Dermis microvascular lymphatic vessel endothelial cell (primary cell): Measurements from ENCODE around the gene DLG5. TPM values are rescaled to one million over a fixed set of nuclear protein-coding genes. Genes with fewer than 3 reads are reported as not detected.

Source experiments
- DNase-seq, 2 donors: peaks; one replicate each; pipeline versions ENCODE4 v3.0.0 to v3.0.0-alpha.2; 2010; ENCODE audit warnings: low read depth in 2 of 2
- total RNA-seq: library from RNA; depleted of rRNA; stranded (reverse); fragments of >200 nt; gene quantifications from 2 replicates; pipeline ENCODE4 v1.2.1, GENCODE V29; 2014

DLG5 gene
- total RNA-seq, 1 donor from 2014 or later = 5.4 TPM

- peak in 1 of 2 donors; percentile 43 for DNase-seq
Measured at GRCh38 chr10:77944519-77944918, 18.0 kb upstream of the DLG5 start.

- DNase-seq = peak; percentile 60 to 79
Measured at GRCh38 chr10:77943121-77943901, 16.8 kb upstream of the DLG5 start.

GRCh38 chr10:77941790-77942189 is 15.2 kb upstream of the DLG5 start:
- no peak for DNase-seq

DNA sequence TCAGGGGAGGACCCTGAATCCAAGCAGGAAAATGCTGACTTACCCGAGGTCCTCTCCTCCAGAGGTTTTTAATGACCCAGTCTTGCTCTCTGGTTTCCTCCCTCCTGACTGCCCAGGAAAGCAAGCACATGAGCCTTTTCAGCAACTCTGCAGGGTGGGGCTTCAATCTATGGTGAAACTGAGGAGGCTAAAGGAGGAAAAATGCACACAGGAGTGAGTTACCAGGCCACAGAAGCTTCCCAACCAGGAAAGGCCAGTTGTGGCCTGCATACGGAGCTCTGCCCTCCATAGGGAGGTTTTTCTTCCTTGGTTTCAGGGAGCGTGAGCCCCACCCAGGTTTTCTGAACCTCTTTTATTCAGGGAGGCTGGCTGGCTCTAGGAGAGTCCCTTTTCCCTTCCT is 14.1 kb upstream of the DLG5 start:
- no peak for DNase-seq

- DNase-seq = no peak
Measured at GRCh38 chr10:77940225-77940624, 13.7 kb upstream of the DLG5 start.

- no peak for DNase-seq
Measured at GRCh38 chr10:77939561-77940001, 13.0 kb upstream of the DLG5 start.

- no peak for DNase-seq
Measured at GRCh38 chr10:77936697-77937567, 10.4 kb upstream of the DLG5 start.

- DNase-seq = no peak
Measured at GRCh38 chr10:77932016-77932715, 5.6 kb upstream of the DLG5 start.

- DNase-seq = no peak
Measured at GRCh38 chr10:77927402-77928246, 1.1 kb upstream of the DLG5 start.

- peak in 1 of 2 donors; percentile 41 for DNase-seq
Measured at GRCh38 chr10:77925795-77926565, 575 bp downstream of the DLG5 start.

- no peak for DNase-seq
Measured at GRCh38 chr10:77925410-77925794, 1.2 kb downstream of the DLG5 start.

DNA sequence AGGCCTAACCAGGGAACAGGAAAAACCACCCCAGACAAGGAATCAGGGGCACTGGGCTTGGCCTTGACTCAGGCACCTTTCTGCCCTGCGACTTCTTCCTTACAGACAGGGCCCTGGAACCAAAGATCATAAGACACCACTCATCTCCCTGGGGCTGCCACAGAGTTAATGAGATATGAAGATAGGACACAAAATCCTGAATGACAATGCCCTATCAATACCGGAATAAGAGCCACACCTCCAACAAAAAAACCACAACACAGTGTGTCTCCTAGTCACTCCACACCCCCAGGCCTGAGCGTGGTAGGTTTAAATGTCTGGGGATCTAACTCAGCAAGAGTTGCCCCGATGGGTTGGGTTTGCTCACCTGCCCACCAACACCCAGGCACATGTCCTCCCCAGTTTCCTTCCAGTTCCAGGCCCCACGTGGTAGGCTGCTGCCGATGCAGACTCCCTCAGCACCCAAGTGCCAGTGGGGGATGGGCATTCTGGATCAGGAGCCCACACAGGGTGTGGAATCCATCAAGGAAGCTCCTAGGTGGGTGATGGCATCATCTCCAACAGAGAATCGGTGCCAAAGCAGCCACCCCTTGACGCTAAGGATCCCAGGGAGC is 3.9 kb downstream of the DLG5 start:
- DNase-seq = no peak

GRCh38 chr10:77922055-77922454 is 4.5 kb downstream of the DLG5 start:
- no peak for DNase-seq

GRCh38 chr10:77921395-77921794 is 5.2 kb downstream of the DLG5 start:
- no peak for DNase-seq

DNA sequence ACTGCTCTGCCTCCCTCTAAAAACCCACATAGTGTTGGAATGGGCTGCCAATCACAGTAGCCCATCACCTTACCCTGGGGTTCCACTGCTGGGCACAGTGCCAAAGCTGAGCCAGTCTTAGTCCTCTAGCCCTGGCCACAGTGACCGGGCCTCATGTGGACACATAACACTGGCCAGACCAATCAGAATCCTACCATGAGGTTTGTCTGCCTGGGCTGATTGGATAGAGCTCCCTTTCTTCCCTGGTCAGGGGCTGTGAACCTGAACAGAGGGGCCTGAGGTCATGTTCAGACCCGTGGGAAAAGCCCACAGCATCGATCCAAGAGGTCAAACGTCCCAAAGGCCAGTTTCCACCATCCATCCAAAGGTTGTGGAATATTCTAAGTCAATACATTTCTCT is 6.1 kb downstream of the DLG5 start:
- DNase-seq = no peak

DNA sequence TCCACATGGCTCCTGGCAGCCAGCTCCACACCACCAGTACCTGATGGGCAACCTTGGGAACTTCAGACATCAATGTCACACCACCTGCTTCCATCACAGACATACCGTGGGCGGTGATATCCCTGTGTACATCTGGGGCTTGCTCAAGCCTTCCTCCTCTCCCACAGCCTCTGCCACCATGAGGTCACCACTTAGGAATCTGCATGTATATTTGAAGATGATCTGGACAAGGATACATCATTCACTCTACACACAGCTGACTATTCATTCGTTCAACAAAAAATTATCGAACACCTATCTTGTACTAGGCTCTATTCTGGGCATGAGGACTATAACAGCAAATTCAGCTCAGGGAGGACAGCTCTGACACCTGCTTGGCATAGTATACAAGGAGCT is 6.8 kb downstream of the DLG5 start:
- DNase-seq = no peak

DNA sequence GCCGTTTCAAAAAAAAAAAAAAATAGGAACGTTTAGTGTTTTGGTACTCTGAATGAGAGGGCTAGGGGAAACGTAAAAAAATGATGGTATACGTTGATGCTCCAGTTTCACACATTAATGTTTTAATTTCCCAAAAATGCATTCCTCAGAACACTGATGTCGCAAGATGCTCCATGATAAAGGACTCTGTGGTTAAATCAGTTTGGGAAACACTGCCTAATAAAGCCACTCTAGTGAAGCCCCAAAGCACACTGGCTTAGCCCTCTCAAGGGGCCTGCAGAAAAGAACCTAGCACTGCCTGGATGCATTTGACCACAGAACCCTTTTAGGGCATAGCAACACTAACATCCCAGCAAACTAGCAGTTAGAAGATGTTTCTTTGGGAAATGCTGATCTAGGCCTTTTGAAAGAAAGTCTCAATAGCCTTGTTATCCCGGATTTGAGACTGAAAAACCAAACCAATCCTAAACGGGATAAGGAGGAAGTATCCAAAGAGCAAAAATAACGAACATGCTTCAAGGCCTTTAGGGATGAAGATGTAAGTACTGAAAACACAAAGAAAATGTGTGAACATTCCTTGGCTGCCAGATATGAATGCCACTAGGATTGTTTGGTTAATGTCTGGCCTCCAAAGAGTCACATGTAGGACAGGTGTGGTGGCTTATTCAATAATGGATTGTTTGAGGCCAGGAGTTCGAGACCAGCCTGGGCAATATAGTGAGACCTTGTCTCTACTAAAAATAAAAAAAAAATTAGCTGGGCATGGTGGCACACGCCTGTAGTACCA is 11.0 kb downstream of the DLG5 start:
- DNase-seq = no peak

GRCh38 chr10:77913090-77913489 is 13.5 kb downstream of the DLG5 start:
- no peak for DNase-seq

- no peak for DNase-seq
Measured at GRCh38 chr10:77912576-77912975, 14.0 kb downstream of the DLG5 start.
